ENCODE data around the gene CFAP46. TPM values are rescaled to one million over a fixed set of nuclear protein-coding genes. Genes with fewer than 3 reads are reported as not detected.

CFAP46 gene
- total and polyA plus RNA-seq, 2 of the 8 experiments (the other 6 are each of a cell fraction or from before 2014, with no cell fraction given) = 2.6 to 4.8 TPM

DNA sequence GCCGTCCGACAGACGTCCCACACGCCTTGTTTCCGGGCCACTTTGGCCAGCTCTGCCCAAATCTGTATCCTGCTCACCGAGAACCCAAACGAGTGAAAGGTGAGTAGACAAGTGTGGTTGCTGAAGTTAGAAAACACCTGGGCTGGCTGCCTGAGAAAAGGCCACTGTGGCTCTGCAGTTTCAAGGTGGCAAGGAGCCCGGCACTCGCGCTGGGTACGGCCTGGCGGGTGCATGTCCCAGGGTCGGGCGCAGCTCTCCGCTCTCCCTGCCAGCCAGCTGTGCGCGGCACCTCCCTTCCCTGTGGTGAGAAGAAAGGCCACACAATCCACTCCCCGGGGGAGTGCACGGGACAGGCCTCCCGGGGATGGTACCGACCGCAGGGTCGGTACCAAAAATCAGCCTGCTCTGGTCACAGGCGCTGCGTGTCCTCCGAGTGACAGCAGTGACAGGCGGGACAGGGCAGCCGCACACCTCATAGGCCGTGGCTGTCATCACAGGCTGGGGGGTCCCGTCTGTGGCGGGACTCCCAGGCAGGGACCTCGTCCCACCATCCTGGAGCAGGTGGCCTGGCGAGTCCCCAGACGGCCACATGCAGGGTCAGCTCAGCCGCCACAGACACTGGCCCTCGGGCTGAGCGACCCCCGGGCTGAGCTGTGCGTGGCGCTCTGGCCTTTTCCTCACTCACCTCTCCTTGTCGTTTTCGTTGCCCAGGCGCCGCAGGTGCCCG is 22.8 kb downstream of the CFAP46 start (continued):
- TF ChIP-seq SIX5 (IDR thresholded peaks at IDR 0.05; ENCODE audit: low read depth, low read length) (no peak), RNF2 (IDR thresholded peaks at IDR 0.05; ENCODE audit: borderline replicate concordance, low read depth, low read length, missing control alignments, poor library complexity, severe bottlenecking) (no peak), KDM4A (IDR thresholded peaks at IDR 0.05; ENCODE audit: low read depth, low read length, severe bottlenecking) (no peak)
